Mammary epithelial cell (primary cell): Measurements from ENCODE around the gene ZMIZ1.

Source experiments
- EZH2 ChIP-seq: IDR thresholded peaks from 2 replicates; pipeline ENCODE4 v1.6.1; 2012; ENCODE audit warnings: low read length, inconsistent platforms, borderline replicate concordance
- TF ChIP-seq, protein P1 (sequence below), 2 donors: IDR thresholded peaks in 1 of 2; conservative IDR thresholded peaks in 1 of 2; 2 replicates each; pipeline ENCODE4 v1.5.1; 2011 to 2012; ENCODE audit warnings: inconsistent platforms in 2 of 2, low read length in 2 of 2, mild to moderate bottlenecking in 2 of 2, control low read depth in 1 of 2, low read depth in 1 of 2; ENCODE audit not compliant: insufficient read depth in 1 of 2; ENCODE audit errors: extremely low read depth in 1 of 2

GRCh38 chr10:79048639-79049550 lies 19.9 kb upstream of the ZMIZ1 start:
- TF ChIP-seq, protein P1, sequence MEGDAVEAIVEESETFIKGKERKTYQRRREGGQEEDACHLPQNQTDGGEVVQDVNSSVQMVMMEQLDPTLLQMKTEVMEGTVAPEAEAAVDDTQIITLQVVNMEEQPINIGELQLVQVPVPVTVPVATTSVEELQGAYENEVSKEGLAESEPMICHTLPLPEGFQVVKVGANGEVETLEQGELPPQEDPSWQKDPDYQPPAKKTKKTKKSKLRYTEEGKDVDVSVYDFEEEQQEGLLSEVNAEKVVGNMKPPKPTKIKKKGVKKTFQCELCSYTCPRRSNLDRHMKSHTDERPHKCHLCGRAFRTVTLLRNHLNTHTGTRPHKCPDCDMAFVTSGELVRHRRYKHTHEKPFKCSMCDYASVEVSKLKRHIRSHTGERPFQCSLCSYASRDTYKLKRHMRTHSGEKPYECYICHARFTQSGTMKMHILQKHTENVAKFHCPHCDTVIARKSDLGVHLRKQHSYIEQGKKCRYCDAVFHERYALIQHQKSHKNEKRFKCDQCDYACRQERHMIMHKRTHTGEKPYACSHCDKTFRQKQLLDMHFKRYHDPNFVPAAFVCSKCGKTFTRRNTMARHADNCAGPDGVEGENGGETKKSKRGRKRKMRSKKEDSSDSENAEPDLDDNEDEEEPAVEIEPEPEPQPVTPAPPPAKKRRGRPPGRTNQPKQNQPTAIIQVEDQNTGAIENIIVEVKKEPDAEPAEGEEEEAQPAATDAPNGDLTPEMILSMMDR (conservative IDR thresholded peaks at IDR 0.05 in 1 of 2, IDR thresholded peaks at IDR 0.05 in 1 of 2; ENCODE audit: extremely low read depth in 1 of 2, insufficient read depth in 1 of 2, low read depth in 1 of 2, low read length in 2 of 2): no peak
- TF ChIP-seq EZH2: no peak
